ENCODE data around the gene PAPSS2. TPM values are rescaled to one million over a fixed set of nuclear protein-coding genes. Genes with fewer than 3 reads are reported as not detected.

PAPSS2 gene
- total RNA-seq, 6 experiments from 2014 or later: 65.3 to 158 (median 105) TPM

DNA sequence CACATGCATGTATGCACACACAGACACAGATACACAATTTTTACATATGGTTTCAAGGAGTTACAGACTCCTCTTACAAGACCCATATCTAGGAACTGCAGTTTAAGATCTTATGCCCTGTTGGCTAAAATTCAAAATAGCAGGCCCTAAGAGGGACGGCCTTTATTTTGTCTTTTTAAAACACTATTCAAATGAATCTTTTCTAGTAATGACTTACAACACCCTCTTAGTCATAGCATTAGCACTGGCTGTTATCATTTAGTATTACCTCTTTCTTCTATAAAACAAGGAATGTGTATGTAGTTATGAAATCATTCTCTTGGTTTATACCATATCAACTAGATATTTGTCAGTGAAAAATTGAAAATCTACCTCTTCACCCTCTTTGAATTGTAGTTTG, 15.3 kb downstream of the PAPSS2 start:
- ATAC-seq (no peak), DNase-seq (no peak)
- no peaks in the 10 kb centered on the region for H3K9me3 ChIP-seq
- no peak overlapping the region for H3K4me3 ChIP-seq
- no peaks in the 10 kb centered on the region for H3K36me3 ChIP-seq
- peaks cover 0 to 9% (median 3%) of the 10 kb centered on the region in 4 donors for H3K4me1 ChIP-seq
- TF ChIP-seq, protein P1, sequence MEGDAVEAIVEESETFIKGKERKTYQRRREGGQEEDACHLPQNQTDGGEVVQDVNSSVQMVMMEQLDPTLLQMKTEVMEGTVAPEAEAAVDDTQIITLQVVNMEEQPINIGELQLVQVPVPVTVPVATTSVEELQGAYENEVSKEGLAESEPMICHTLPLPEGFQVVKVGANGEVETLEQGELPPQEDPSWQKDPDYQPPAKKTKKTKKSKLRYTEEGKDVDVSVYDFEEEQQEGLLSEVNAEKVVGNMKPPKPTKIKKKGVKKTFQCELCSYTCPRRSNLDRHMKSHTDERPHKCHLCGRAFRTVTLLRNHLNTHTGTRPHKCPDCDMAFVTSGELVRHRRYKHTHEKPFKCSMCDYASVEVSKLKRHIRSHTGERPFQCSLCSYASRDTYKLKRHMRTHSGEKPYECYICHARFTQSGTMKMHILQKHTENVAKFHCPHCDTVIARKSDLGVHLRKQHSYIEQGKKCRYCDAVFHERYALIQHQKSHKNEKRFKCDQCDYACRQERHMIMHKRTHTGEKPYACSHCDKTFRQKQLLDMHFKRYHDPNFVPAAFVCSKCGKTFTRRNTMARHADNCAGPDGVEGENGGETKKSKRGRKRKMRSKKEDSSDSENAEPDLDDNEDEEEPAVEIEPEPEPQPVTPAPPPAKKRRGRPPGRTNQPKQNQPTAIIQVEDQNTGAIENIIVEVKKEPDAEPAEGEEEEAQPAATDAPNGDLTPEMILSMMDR (IDR thresholded peaks at IDR 0.05): no peak
- TF ChIP-seq POLR2A (IDR thresholded peaks at IDR 0.05): no peak
- no peaks in the 10 kb centered on the region for H3K27me3 ChIP-seq
- 89% methylated on average over 1 of the region's 1 CpG for WGBS (ENCODE audit: insufficient coverage, low coverage, low lambda C conversion rate, missing lambda C conversion rate)
- intact Hi-C loops (cut with DNase I): no loop called here
- no peak overlapping the region for H3K27ac ChIP-seq

DNA sequence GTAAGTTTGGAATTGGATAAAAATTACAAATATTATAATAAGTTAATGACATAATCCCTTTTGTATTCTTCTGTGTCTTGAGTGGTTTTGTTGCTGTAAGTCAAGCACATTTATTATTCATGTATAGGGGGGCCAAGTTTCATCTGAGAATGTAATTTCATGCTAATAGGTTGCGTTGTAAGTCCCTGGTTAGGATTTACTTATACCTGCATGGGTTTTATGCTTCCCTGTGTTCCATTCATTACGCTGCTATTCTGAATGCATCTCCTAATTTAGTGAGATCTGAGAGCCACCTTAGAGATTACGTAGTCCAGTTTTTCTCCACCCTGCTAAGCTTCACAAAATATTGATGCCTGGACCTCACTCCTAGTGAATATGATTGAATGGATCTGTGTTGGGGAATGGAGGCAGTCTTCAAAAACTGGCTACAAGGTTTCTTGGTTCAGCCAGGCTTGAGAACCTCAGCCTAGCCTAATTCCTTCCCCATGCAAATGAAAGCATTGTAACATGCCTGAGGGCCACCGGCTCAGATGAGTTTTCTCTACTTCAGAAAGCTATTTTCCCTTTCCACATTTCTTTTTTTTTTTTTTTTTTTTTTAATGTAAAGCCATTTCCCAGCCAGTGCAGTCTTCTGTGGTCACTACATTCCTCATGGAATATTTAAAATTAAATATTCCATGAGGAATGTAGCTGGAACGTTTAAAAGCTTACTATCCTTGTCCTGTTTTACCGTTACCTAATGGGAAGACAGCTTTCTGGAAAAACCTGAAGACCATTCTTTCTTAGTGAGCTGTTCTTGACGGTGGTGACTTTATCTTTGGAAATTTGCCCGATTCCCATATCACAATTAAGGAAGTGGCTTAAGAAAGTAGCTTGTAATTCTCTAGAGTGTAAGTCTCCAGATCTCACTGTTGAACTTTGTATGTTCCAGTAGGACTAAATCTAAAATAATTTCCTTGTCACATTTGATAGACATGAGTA, 16.0 kb downstream of the PAPSS2 start:
- H3K9me3 ChIP-seq: no peaks in the 10 kb centered on the region
- no peaks in the 10 kb centered on the region for H3K36me3 ChIP-seq
- peaks cover 0 to 9% (median 3%) of the 10 kb centered on the region in 4 donors for H3K4me1 ChIP-seq
- intact Hi-C loops (cut with DNase I): no loop called here
- no peak for DNase-seq
- WGBS (ENCODE audit: insufficient coverage, low coverage, low lambda C conversion rate, missing lambda C conversion rate): 85% methylated on average over 8 of the region's 8 CpGs
- H3K27ac ChIP-seq: no peak overlapping the region
- no peak overlapping the region for H3K4me3 ChIP-seq
- ATAC-seq: peak in 1 of 4 donors; percentile 20
- no peaks in the 10 kb centered on the region for H3K27me3 ChIP-seq
- TF ChIP-seq, protein P1 (IDR thresholded peaks at IDR 0.05): no peak
- TF ChIP-seq POLR2A (IDR thresholded peaks at IDR 0.05): no peak

DNA sequence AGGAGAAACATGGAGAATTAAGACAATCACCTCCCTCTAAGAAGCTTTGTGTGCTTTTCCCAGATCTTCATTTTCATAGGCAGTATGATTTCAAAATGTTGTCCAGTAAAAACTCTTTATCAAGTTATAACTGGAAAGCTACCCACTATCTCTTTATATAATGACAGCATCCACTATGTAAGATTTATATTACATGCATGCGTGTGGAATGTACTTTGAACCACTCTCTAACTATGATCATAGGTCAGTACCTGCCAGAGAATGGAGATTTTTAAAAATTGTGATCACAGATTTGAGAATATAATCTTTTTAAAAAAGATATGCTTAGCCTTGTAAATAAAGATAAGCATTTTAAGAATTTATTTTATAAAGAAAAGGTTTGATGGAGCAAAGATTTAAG, 17.9 kb downstream of the PAPSS2 start:
- 24% methylated on average over 1 of the region's 1 CpG for WGBS (ENCODE audit: insufficient coverage, low coverage, low lambda C conversion rate, missing lambda C conversion rate)
- DNase-seq (no peak), ATAC-seq (peak; percentile 37 to 69 (median 54))
- Histone ChIP-seq H3K9me3 (no peaks in the 10 kb centered on the region), H3K36me3 (no peaks in the 10 kb centered on the region), H3K4me1 (peaks cover 0 to 6% (median 2%) of the 10 kb centered on the region in 4 donors), H3K27ac (no peak overlapping the region), H3K27me3 (no peaks in the 10 kb centered on the region), H3K4me3 (no peak overlapping the region)
- TF ChIP-seq POLR2A (IDR thresholded peaks at IDR 0.05): no peak
- TF ChIP-seq, protein P1 (IDR thresholded peaks at IDR 0.05): no peak
- intact Hi-C loops (cut with DNase I): no loop called here

DNA sequence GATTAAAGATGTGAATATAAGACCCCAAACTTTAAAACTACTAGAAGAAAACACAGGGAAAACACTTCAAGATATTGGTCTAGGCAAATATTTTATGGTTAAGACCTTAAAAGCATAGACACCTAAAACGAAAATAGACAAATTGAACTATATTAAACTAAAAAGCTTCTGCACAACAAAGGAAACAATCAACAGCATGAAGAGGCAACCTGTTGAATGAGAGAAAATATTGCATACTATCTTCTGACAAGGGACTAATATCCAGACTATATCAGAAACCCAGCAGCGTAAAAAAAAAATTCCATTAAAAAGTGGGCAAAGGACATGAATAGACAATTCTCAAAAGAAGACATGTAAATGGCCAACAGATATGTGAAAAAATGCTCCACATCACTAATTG, 18.6 kb downstream of the PAPSS2 start:
- no peak overlapping the region for H3K4me3 ChIP-seq
- H3K36me3 ChIP-seq: no peaks in the 10 kb centered on the region
- no peaks in the 10 kb centered on the region for H3K9me3 ChIP-seq
- H3K4me1 ChIP-seq: peaks cover 0 to 6% (median 2%) of the 10 kb centered on the region in 4 donors
- H3K27me3 ChIP-seq: no peaks in the 10 kb centered on the region
- intact Hi-C loops (cut with DNase I): no loop called here
- 71% methylated on average over 2 of the region's 2 CpGs for WGBS (ENCODE audit: insufficient coverage, low coverage, low lambda C conversion rate, missing lambda C conversion rate)
- TF ChIP-seq, protein P1 (IDR thresholded peaks at IDR 0.05): no peak
- TF ChIP-seq POLR2A (IDR thresholded peaks at IDR 0.05): no peak
- H3K27ac ChIP-seq: no peak overlapping the region
- DNase-seq (no peak), ATAC-seq (no peak)
